ENCODE measurements around the gene EIF3A.

The EIF3A gene

GRCh38 chr10:118985576-118985975 is 95.0 kb downstream of the EIF3A start:
- no peak overlapping the region for H3K4me3 ChIP-seq (ENCODE audit: low read depth, low read length)
- POLR2A ChIA-PET: no interaction called here

More at GRCh38 chr10:118985576-118985975, 95.0 kb downstream of the EIF3A start:
- CTCF ChIA-PET: interaction anchor here (1.5 kb wide), 1 partner anchor 8 kb away, joined by 3 read pairs; no protein-coding TSS in a partner anchor
- no peak for DNase-seq (ENCODE audit: low read depth, low spot score)
- TF ChIP-seq CTCF (IDR thresholded peaks at IDR 0.05; ENCODE audit: insufficient read depth, low read length, missing control alignments): no peak

Data from AG04449 (cell line).